ENCODE measurements around the gene ABCG8. TPM values are rescaled to one million over a fixed set of nuclear protein-coding genes. Genes with fewer than 3 reads are reported as not detected.

Gene ABCG8
- total RNA-seq, 6 experiments from 2014 or later = not detected

- DNase-seq = no peak
- TF ChIP-seq CTCF (IDR thresholded peaks at IDR 0.05) = no peak
- Mint-ChIP-seq H3K36me3 (ENCODE audit: low read depth) (no peaks in the 10 kb centered on the region), H3K27ac (no peak overlapping the region), H3K4me3 (no peak overlapping the region), H3K4me1 (ENCODE audit: low read depth) (no peaks in the 10 kb centered on the region), H3K27me3 (ENCODE audit: insufficient read depth) (peaks cover 22% of the 10 kb centered on the region), H3K9me3 (no peaks in the 10 kb centered on the region)
Measured at GRCh38 chr2:43837831-43838559, 776 bp upstream of the ABCG8 start.

GRCh38 chr2:43839776-43840564 is 1.2 kb downstream of the ABCG8 start:
- H3K27ac Mint-ChIP-seq = no peak overlapping the region
- DNase-seq = no peak
- H3K4me3 Mint-ChIP-seq = no peak overlapping the region
- H3K4me1 Mint-ChIP-seq (ENCODE audit: low read depth) = no peaks in the 10 kb centered on the region
- H3K27me3 Mint-ChIP-seq (ENCODE audit: insufficient read depth) = peaks cover 18% of the 10 kb centered on the region
- TF ChIP-seq CTCF (IDR thresholded peaks at IDR 0.05) = no peak
- no peaks in the 10 kb centered on the region for H3K9me3 Mint-ChIP-seq
- no peaks in the 10 kb centered on the region for H3K36me3 Mint-ChIP-seq (ENCODE audit: low read depth)

GRCh38 chr2:43840965-43841364 is 2.2 kb downstream of the ABCG8 start:
- no peak overlapping the region for H3K27ac Mint-ChIP-seq
- no peaks in the 10 kb centered on the region for H3K9me3 Mint-ChIP-seq
- TF ChIP-seq CTCF (IDR thresholded peaks at IDR 0.05) = no peak
- no peaks in the 10 kb centered on the region for H3K36me3 Mint-ChIP-seq (ENCODE audit: low read depth)
- H3K27me3 Mint-ChIP-seq (ENCODE audit: insufficient read depth) = peaks cover 17% of the 10 kb centered on the region
- H3K4me1 Mint-ChIP-seq (ENCODE audit: low read depth) = no peaks in the 10 kb centered on the region
- H3K4me3 Mint-ChIP-seq = no peak overlapping the region
- no peak for DNase-seq

- peaks cover 18% of the 10 kb centered on the region for H3K27me3 Mint-ChIP-seq (ENCODE audit: insufficient read depth)
- TF ChIP-seq CTCF (IDR thresholded peaks at IDR 0.05) = no peak
- H3K9me3 Mint-ChIP-seq = no peaks in the 10 kb centered on the region
- no peaks in the 10 kb centered on the region for H3K4me1 Mint-ChIP-seq (ENCODE audit: low read depth)
- H3K27ac Mint-ChIP-seq = no peak overlapping the region
- H3K36me3 Mint-ChIP-seq (ENCODE audit: low read depth) = no peaks in the 10 kb centered on the region
- no peak for DNase-seq
- H3K4me3 Mint-ChIP-seq = no peak overlapping the region
Measured at GRCh38 chr2:43841949-43842865, 3.4 kb downstream of the ABCG8 start.

GRCh38 chr2:43842866-43843226 is 4.1 kb downstream of the ABCG8 start:
- no peak for DNase-seq
- Mint-ChIP-seq H3K27ac (no peak overlapping the region), H3K9me3 (no peaks in the 10 kb centered on the region), H3K27me3 (ENCODE audit: insufficient read depth) (peaks cover 20% of the 10 kb centered on the region), H3K4me3 (no peak overlapping the region), H3K36me3 (ENCODE audit: low read depth) (no peaks in the 10 kb centered on the region), H3K4me1 (ENCODE audit: low read depth) (no peaks in the 10 kb centered on the region)
- no peak for TF ChIP-seq CTCF (IDR thresholded peaks at IDR 0.05)

Data from HFFc6 (cell line).